Measurements from ENCODE around the gene COL17A1. TPM values are rescaled to one million over a fixed set of nuclear protein-coding genes. Genes with fewer than 3 reads are reported as not detected.

COL17A1 gene
- total RNA-seq (2014; rRNA removed) (1.2 and 1.6 TPM in 2 replicates), Bru-seq, nascent RNA (percentile 29 among the genes with signal in this experiment), BruChase-seq, experiment 1, labeled RNA remaining after a 6-hour chase (percentile 25 among the genes with signal in this experiment), BruChase-seq, experiment 2, labeled RNA remaining after a 2-hour chase (percentile 22 among the genes with signal in this experiment)
- long read RNA-seq, full-length matches to known transcripts = 1 of 8 reads
- long read RNA-seq, partial matches to known transcripts = 4 of 8 reads
- long read RNA-seq, other reads (novel, unspliced or antisense) = 3 of 8 reads

DNA sequence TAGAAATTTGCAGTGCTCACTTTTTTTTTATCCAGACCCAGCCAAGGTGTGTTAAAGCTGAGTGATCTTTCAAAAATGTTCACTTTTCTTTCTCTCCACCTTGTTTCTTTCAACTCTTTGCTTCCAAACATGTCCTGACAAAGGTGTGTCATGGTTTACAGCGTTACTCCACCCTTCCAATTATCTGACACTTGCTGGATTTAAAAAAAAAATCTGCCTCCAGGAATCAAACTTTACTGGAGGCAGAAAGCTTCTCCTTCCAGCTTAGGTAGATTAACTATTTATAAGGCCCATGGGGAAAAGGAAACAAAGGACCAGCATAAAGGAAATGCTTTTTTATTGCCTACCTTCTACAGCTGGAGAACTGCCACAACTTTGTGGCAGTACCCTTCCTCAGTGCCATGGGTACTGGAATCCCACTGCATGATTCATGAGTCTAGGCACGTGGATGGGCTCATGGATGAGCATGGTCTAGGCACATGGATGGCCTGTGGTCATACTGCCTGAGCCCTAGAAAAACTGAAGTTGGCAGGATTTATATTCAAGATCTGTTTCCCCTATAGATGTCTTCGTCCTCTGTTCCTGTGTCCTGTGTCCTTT, at the start of gene COL17A1:
Gene COL17A1 (minus strand): TSS at position 80 of the 600 bp plus-strand sequence. CDS start 5,207 bp downstream, outside the sequence.
- POLR2A ChIA-PET (ENCODE audit: unreplicated experiment) = interaction anchor here (0.6 kb wide), 1 partner anchor 36 kb away, joined by 6 read pairs; the partner anchor contains the start of gene SFR1
- H3K4me2 ChIP-seq (ENCODE audit: low read length) = peak within 1 kb of the TSS; percentile 63
- TF ChIP-seq EZH2 (IDR thresholded peaks at IDR 0.05; ENCODE audit: low read length, unreplicated experiment) (no peak), EZH2phosphoT487 (IDR thresholded peaks at IDR 0.05; ENCODE audit: borderline replicate concordance, low read length) (no peak)
- TF ChIP-seq, protein P1, sequence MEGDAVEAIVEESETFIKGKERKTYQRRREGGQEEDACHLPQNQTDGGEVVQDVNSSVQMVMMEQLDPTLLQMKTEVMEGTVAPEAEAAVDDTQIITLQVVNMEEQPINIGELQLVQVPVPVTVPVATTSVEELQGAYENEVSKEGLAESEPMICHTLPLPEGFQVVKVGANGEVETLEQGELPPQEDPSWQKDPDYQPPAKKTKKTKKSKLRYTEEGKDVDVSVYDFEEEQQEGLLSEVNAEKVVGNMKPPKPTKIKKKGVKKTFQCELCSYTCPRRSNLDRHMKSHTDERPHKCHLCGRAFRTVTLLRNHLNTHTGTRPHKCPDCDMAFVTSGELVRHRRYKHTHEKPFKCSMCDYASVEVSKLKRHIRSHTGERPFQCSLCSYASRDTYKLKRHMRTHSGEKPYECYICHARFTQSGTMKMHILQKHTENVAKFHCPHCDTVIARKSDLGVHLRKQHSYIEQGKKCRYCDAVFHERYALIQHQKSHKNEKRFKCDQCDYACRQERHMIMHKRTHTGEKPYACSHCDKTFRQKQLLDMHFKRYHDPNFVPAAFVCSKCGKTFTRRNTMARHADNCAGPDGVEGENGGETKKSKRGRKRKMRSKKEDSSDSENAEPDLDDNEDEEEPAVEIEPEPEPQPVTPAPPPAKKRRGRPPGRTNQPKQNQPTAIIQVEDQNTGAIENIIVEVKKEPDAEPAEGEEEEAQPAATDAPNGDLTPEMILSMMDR (conservative IDR thresholded peaks at IDR 0.05; ENCODE audit: low read depth, low read length) = no peak
- CTCF ChIA-PET = no interaction called here
- peak within 1 kb of the TSS; percentile 46 for H3K27ac ChIP-seq (ENCODE audit: low read length)
- no peaks in the 10 kb centered on the region for H4K20me1 ChIP-seq (ENCODE audit: low read length)
- no peak within 1 kb of the TSS for H3K4me3 ChIP-seq (ENCODE audit: low read length)
- H3F3A ChIP-seq (ENCODE audit: low read length, unreplicated experiment) = no peaks in the 10 kb centered on the region
- no peak for ATAC-seq
- no TSS peak for BruUV-seq (replicated peaks)
- DNase-seq = peak; percentile 18
- H3K27me3 ChIP-seq (ENCODE audit: low read length) = no peaks in the 10 kb centered on the region
- H3K9ac ChIP-seq (ENCODE audit: low read length) = no peak within 1 kb of the TSS
- H3K4me1 ChIP-seq (ENCODE audit: insufficient read depth, low read length) = peaks cover 15% of the 10 kb centered on the region
- no peaks in the 10 kb centered on the region for H3K9me2 ChIP-seq (replicated peaks; ENCODE audit: low read length)
- H3K79me2 ChIP-seq (ENCODE audit: low read length) = no peaks in the 10 kb centered on the region
- H3K9me3 ChIP-seq (ENCODE audit: low read length) = no peaks in the 10 kb centered on the region
- intact Hi-C loops (cut with micrococcal nuclease) = no loop called here
- H3K36me3 ChIP-seq (ENCODE audit: low read depth, low read length) = no peaks in the 10 kb centered on the region
- H2AFZ ChIP-seq (ENCODE audit: low read length) = peak within 1 kb of the TSS; percentile 61; the same call in 1 of the 2 replicates

DNA sequence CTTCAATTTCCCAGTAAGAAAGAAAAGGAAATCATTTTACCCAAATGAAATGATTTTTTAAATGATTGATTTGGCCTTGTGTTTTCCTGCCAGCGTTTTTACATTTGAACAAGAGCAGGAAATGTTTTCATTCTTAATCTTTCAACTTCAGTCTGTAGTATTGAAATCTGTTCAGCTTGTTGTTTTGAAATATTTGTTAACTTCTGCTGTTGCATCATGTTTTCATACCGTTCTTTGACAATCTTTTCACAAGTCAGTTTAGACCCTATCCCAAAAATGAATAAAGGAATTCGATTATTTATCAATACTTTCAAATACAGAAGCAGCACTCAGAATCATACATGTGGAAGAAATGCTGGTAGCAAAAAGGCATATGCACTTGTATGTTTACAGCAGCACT, 44.4 kb upstream of the COL17A1 start:
- no peaks in the 10 kb centered on the region for H3K27me3 ChIP-seq (ENCODE audit: low read length)
- no peaks in the 10 kb centered on the region for H4K20me1 ChIP-seq (ENCODE audit: low read length)
- H3K4me2 ChIP-seq (ENCODE audit: low read length) = no peak overlapping the region
- no peaks in the 10 kb centered on the region for H3K9me2 ChIP-seq (replicated peaks; ENCODE audit: low read length)
- no TSS peak for BruUV-seq (replicated peaks)
- TF ChIP-seq, protein P1 (conservative IDR thresholded peaks at IDR 0.05; ENCODE audit: low read depth, low read length) = no peak
- TF ChIP-seq EZH2 (IDR thresholded peaks at IDR 0.05; ENCODE audit: low read length, unreplicated experiment) (no peak), EZH2phosphoT487 (IDR thresholded peaks at IDR 0.05; ENCODE audit: borderline replicate concordance, low read length) (no peak)
- H3K79me2 ChIP-seq (ENCODE audit: low read length) = no peaks in the 10 kb centered on the region
- DNase-seq (no peak), ATAC-seq (no peak)
- H3K36me3 ChIP-seq (ENCODE audit: low read depth, low read length) = no peaks in the 10 kb centered on the region
- H3K9ac ChIP-seq (ENCODE audit: low read length) = no peak overlapping the region
- H3K4me3 ChIP-seq (ENCODE audit: low read length) = no peak overlapping the region
- no peak overlapping the region for H3K27ac ChIP-seq (ENCODE audit: low read length)
- peaks cover 6% of the 10 kb centered on the region; the same call in 1 of the 2 replicates for H3K4me1 ChIP-seq (ENCODE audit: insufficient read depth, low read length)
- CTCF ChIA-PET = no interaction called here
- H3K9me3 ChIP-seq (ENCODE audit: low read length) = no peaks in the 10 kb centered on the region
- H3F3A ChIP-seq (ENCODE audit: low read length, unreplicated experiment) = no peaks in the 10 kb centered on the region
- no peak overlapping the region for H2AFZ ChIP-seq (ENCODE audit: low read length)
- POLR2A ChIA-PET (ENCODE audit: unreplicated experiment) = no interaction called here
- intact Hi-C loops (cut with micrococcal nuclease) = no loop called here

DNA sequence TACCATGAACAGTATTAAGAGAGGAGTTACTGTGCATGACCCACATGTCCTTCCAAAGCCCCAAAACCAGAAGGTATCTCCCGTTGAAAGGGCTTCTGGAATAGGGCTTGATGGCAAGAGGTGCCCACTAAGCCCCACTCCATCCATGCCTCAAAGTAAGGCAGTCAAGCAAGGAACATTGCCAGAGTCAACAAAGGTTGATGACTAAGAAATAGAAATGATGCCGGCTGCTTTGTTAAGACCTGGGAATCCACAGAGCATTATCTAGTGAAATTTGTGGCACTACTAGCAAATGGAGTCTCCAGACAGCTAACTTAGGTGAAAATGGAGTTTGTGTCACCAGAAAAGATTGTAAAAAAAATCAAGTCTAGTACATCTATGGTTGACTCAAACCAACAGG, 42.5 kb upstream of the COL17A1 start:
- Histone ChIP-seq H3F3A (ENCODE audit: low read length, unreplicated experiment) (no peaks in the 10 kb centered on the region), H3K9me2 (replicated peaks; ENCODE audit: low read length) (no peaks in the 10 kb centered on the region), H3K27ac (ENCODE audit: low read length) (no peak overlapping the region), H3K4me2 (ENCODE audit: low read length) (no peak overlapping the region), H3K27me3 (ENCODE audit: low read length) (no peaks in the 10 kb centered on the region), H3K79me2 (ENCODE audit: low read length) (no peaks in the 10 kb centered on the region), H3K4me3 (ENCODE audit: low read length) (no peak overlapping the region), H2AFZ (ENCODE audit: low read length) (no peak overlapping the region), H3K9ac (ENCODE audit: low read length) (no peak overlapping the region), H4K20me1 (ENCODE audit: low read length) (no peaks in the 10 kb centered on the region), H3K4me1 (ENCODE audit: insufficient read depth, low read length) (peaks cover 8% of the 10 kb centered on the region), H3K9me3 (ENCODE audit: low read length) (no peaks in the 10 kb centered on the region), H3K36me3 (ENCODE audit: low read depth, low read length) (no peaks in the 10 kb centered on the region)
- ATAC-seq (peak; percentile 62), DNase-seq (peak; percentile 60)
- TF ChIP-seq, protein P1 (conservative IDR thresholded peaks at IDR 0.05; ENCODE audit: low read depth, low read length) = no peak
- TF ChIP-seq EZH2 (IDR thresholded peaks at IDR 0.05; ENCODE audit: low read length, unreplicated experiment) (no peak), EZH2phosphoT487 (IDR thresholded peaks at IDR 0.05; ENCODE audit: borderline replicate concordance, low read length) (no peak)
- BruUV-seq (replicated peaks) = no TSS peak
- CTCF ChIA-PET = no interaction called here
- intact Hi-C loops (cut with micrococcal nuclease) = no loop called here
- POLR2A ChIA-PET (ENCODE audit: unreplicated experiment) = no interaction called here
